Endothelial cell of umbilical vein (primary cell): ENCODE measurements around the gene PADI1. TPM values are rescaled to one million over a fixed set of nuclear protein-coding genes. Genes with fewer than 3 reads are reported as not detected.

Experiments
- BruUV-seq: library from RNA; stranded (reverse); fragments of 400-500 nt; replicated peaks from 2 replicates; lab custom pipeline; 2021; lab: Mats Ljungman, UMichigan
- CTCF ChIA-PET: fragments of 300-600, 350-600 bp; sonication (Branson Sonifier 250); formaldehyde crosslinking; loops from one replicate; lab custom pipeline; 2021; ENCODE audit warnings: antibody characterized with exemption, inconsistent platforms; lab: Charles Lee
- POLR2A ChIA-PET: fragments of 300-600, 350-600 bp; sonication (Branson Sonifier 250); formaldehyde crosslinking; loops from one replicate; lab custom pipeline; 2021; ENCODE audit warnings: antibody characterized with exemption, inconsistent platforms; lab: Charles Lee
- DNase-seq: peaks from one replicate; pipeline ENCODE4 v3.0.0-alpha.2; 2011; ENCODE audit warnings: low read depth, low spot score
- FAIRE-seq: peaks from 2 replicates; lab custom pipeline; 2011; peaks lifted over from hg19 to GRCh38; lab: Jason Lieb, UNC
- H2AFZ ChIP-seq: 2 replicates; pipeline ENCODE4 v1.6.0; 2012; ENCODE audit warnings: low read depth, low read length, control low read depth, inconsistent platforms
- H3K27ac ChIP-seq: 2 replicates; pipeline ENCODE4 v1.5.1; 2011; ENCODE audit warnings: low read depth, mild to moderate bottlenecking, control low read depth, low read length, moderate library complexity; ENCODE audit not compliant: insufficient read depth
- H3K27me3 ChIP-seq, 2 experiments: 2 replicates each; pipeline versions ENCODE4 v1.6.0 to v1.6.1; 2011; ENCODE audit warnings: low read length in 2 of 2, mixed read lengths in 1 of 2; ENCODE audit not compliant: control insufficient read depth in 2 of 2, insufficient read depth in 2 of 2
- H3K36me3 ChIP-seq, 2 experiments: 2 replicates in 1 of 2; 3 replicates in 1 of 2; pipeline ENCODE4 v1.5.1; 2011; ENCODE audit warnings: low read length in 2 of 2, mild to moderate bottlenecking in 1 of 2, moderate library complexity in 1 of 2; ENCODE audit not compliant: control insufficient read depth in 2 of 2, insufficient read depth in 2 of 2; ENCODE audit errors: extremely low read depth in 1 of 2
- H3K4me1 ChIP-seq: 3 replicates; pipeline ENCODE4 v1.5.1; 2011; ENCODE audit warnings: mild to moderate bottlenecking, low read length; ENCODE audit not compliant: control insufficient read depth, insufficient read depth; ENCODE audit errors: extremely low read depth
- H3K4me2 ChIP-seq: 2 replicates; pipeline ENCODE4 v1.6.1; 2011; ENCODE audit warnings: low read length, control low read depth, mixed read lengths; ENCODE audit not compliant: insufficient read depth
- H3K4me3 ChIP-seq, 3 experiments: fragments of 200-600 bp in 1 of 3; sonication (generic), shearing (Covaris generic) in 1 of 3; replicated peaks in 1 of 3; 2 replicates each; pipeline ENCODE4 v1.5.1; 2011 to 2016; ENCODE audit warnings: control low read depth in 3 of 3, low read length in 3 of 3, mild to moderate bottlenecking in 2 of 3, inconsistent platforms in 1 of 3, low read depth in 1 of 3, moderate library complexity in 1 of 3; ENCODE audit not compliant: insufficient read depth in 1 of 3
- H3K79me2 ChIP-seq: 2 replicates; pipeline ENCODE4 v1.6.0; 2012; ENCODE audit warnings: low read length, inconsistent platforms; ENCODE audit not compliant: control insufficient read depth, insufficient read depth
- H3K9ac ChIP-seq: replicated peaks from 2 replicates; pipeline ENCODE3; 2011; ENCODE audit warnings: low read length, control low read depth; ENCODE audit not compliant: insufficient read depth; ENCODE audit errors: extremely low read depth
- H3K9me1 ChIP-seq: replicated peaks from 3 replicates; pipeline ENCODE4 v1.6.0; 2011; ENCODE audit warnings: mild to moderate bottlenecking, low read length; ENCODE audit not compliant: control insufficient read depth, insufficient read depth; ENCODE audit errors: extremely low read depth
- H3K9me3 ChIP-seq: replicated peaks from 2 replicates; pipeline ENCODE4 v1.5.1; 2012; ENCODE audit warnings: low read length, inconsistent platforms; ENCODE audit not compliant: control insufficient read depth, insufficient read depth
- H4K20me1 ChIP-seq: replicated peaks from 2 replicates; pipeline ENCODE3; 2011; ENCODE audit warnings: mild to moderate bottlenecking, low read length; ENCODE audit not compliant: control insufficient read depth, insufficient read depth; ENCODE audit errors: extremely low read depth
- EZH2 ChIP-seq: IDR thresholded peaks from 2 replicates; pipeline ENCODE4 v1.6.1; 2012; ENCODE audit warnings: borderline replicate concordance, low read depth, mild to moderate bottlenecking, moderate library complexity, low read length, inconsistent platforms; ENCODE audit not compliant: severe bottlenecking
- FOS ChIP-seq: IDR thresholded peaks from 2 replicates; pipeline ENCODE4 v1.6.1; 2011; ENCODE audit warnings: mild to moderate bottlenecking, low read length, moderate library complexity, borderline replicate concordance; ENCODE audit not compliant: insufficient read depth
- GATA2 ChIP-seq: IDR thresholded peaks from 2 replicates; pipeline ENCODE4 v1.7.0; 2011; ENCODE audit warnings: low read depth, mild to moderate bottlenecking, moderate library complexity, mixed read lengths, low read length; ENCODE audit not compliant: insufficient read length, insufficient read depth
- JUN ChIP-seq: IDR thresholded peaks from 2 replicates; pipeline ENCODE4 v1.6.1; 2011; ENCODE audit warnings: borderline replicate concordance, low read depth; ENCODE audit not compliant: insufficient read length, insufficient read depth
- MYC ChIP-seq: IDR thresholded peaks from one replicate; pipeline ENCODE4 v1.6.1; 2011; ENCODE audit warnings: mild to moderate bottlenecking, low read depth, low read length
- POLR2A ChIP-seq: IDR thresholded peaks from 2 replicates; pipeline ENCODE4 v1.6.1; 2012; ENCODE audit warnings: low read depth, mild to moderate bottlenecking, control low read depth, low read length
- POLR2AphosphoS5 ChIP-seq: IDR thresholded peaks from 2 replicates; pipeline ENCODE4 v1.6.1; 2012; ENCODE audit warnings: low read depth, mild to moderate bottlenecking, control low read depth, low read length, moderate library complexity; ENCODE audit not compliant: insufficient read depth
- dilution Hi-C: fragments of 300-500 bp; cut with MboI; formaldehyde crosslinking; loops from one replicate; pipeline ENCODE4 v1.15.0; 2019; ENCODE audit warnings: low sequenced_read_pairs; ENCODE audit not compliant: extremely low pct_ligation_motif_present
- intact Hi-C: fragments of 100-400 bp; cut with micrococcal nuclease; formaldehyde crosslinking; loops from one replicate; pipeline ENCODE4 v1.10.0; 2022
- polyA plus RNA-seq, 4 experiments: library from polyadenylated mRNA; depleted of rRNA in 3 of 4; stranded (reverse) in 3 of 4; unstranded in 1 of 4; fragments of >200 nt; gene quantifications; 2 replicates each; pipeline versions ENCODE4 v1.2.1 to v1.2.3, GENCODE V29; 2011 to 2012; ENCODE audit warnings: missing spikeins in 1 of 4
- total RNA-seq: library from RNA; stranded (reverse); gene quantifications from 2 replicates; pipeline ENCODE4 v1.2.3, GENCODE V29; 2021
- TF ChIP-seq, protein P1 (sequence below), 2 donors: IDR thresholded peaks; 1 replicate in 1 of 2; 2 replicates in 1 of 2; pipeline ENCODE4 v1.5.1; 2011; ENCODE audit warnings: low read length in 2 of 2, mild to moderate bottlenecking in 2 of 2, moderate library complexity in 2 of 2, control low read depth in 1 of 2, inconsistent platforms in 1 of 2, low read depth in 1 of 2; ENCODE audit not compliant: insufficient read depth in 1 of 2; ENCODE audit errors: extremely low read depth in 1 of 2
- TF ChIP-seq, protein P2 (sequence below): IDR thresholded peaks from 2 replicates; pipeline ENCODE4 v1.6.1; 2011; ENCODE audit not compliant: insufficient read depth, insufficient read length

PADI1 gene
- total and polyA plus RNA-seq, 2 donors (not counting 3 experiments of a cell fraction or from before 2014, with no cell fraction given) = 0.01 TPM; not detected in 1

DNA sequence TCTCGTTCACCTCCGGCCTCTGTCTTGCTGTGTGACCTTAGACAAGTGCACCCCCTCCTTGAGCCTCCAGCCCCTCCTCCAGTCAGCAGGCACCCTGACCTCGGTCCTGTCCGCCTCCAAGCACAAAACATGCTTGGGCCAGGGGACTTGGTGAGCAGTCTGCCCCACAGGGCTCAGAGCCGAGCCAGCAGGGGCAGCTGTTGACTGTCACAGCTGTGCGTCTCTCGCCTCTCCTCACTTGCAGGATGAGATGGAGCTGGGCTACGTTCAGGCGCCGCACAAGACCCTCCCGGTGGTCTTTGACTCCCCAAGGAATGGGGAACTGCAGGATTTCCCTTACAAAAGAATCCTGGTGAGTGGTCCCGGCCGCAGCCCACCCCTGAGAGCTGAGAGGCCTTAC lies 68.2 kb downstream of the PADI1 start:
- no peaks in the 10 kb centered on the region for H3K79me2 ChIP-seq
- no peak overlapping the region for H3K9ac ChIP-seq
- no peaks in the 10 kb centered on the region for H3K9me3 ChIP-seq
- TF ChIP-seq, protein P1, sequence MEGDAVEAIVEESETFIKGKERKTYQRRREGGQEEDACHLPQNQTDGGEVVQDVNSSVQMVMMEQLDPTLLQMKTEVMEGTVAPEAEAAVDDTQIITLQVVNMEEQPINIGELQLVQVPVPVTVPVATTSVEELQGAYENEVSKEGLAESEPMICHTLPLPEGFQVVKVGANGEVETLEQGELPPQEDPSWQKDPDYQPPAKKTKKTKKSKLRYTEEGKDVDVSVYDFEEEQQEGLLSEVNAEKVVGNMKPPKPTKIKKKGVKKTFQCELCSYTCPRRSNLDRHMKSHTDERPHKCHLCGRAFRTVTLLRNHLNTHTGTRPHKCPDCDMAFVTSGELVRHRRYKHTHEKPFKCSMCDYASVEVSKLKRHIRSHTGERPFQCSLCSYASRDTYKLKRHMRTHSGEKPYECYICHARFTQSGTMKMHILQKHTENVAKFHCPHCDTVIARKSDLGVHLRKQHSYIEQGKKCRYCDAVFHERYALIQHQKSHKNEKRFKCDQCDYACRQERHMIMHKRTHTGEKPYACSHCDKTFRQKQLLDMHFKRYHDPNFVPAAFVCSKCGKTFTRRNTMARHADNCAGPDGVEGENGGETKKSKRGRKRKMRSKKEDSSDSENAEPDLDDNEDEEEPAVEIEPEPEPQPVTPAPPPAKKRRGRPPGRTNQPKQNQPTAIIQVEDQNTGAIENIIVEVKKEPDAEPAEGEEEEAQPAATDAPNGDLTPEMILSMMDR (IDR thresholded peaks at IDR 0.05; ENCODE audit: extremely low read depth in 1 of 2, insufficient read depth in 1 of 2, low read depth in 1 of 2, low read length in 2 of 2) = no peak
- no peak for TF ChIP-seq JUN
- no peak for TF ChIP-seq POLR2A
- no peak for TF ChIP-seq FOS
- TF ChIP-seq, protein P2, sequence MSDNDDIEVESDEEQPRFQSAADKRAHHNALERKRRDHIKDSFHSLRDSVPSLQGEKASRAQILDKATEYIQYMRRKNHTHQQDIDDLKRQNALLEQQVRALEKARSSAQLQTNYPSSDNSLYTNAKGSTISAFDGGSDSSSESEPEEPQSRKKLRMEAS = no peak
- no peak for TF ChIP-seq GATA2
- no peak for TF ChIP-seq EZH2
- TF ChIP-seq POLR2AphosphoS5 = no peak
- no peak for TF ChIP-seq MYC
- DNase-seq (no peak), FAIRE-seq (no peak)
- H3K36me3 ChIP-seq = no peaks in the 10 kb centered on the region
- H4K20me1 ChIP-seq = no peaks in the 10 kb centered on the region
- H3K27ac ChIP-seq = no peak overlapping the region
- ChIA-PET POLR2A (no interaction called here), CTCF (interaction anchor here (0.7 to 4.8 kb wide), 16 partner anchors 10 to 215 kb away, joined by 3 to 31 read pairs (median 5); partner anchors contain the start of gene PADI2)
- no peaks in the 10 kb centered on the region for H3K9me1 ChIP-seq
- H3K4me3 ChIP-seq = no peak overlapping the region
- no TSS peak for BruUV-seq
- no peaks in the 10 kb centered on the region for H3K27me3 ChIP-seq
- no peak overlapping the region for H3K4me2 ChIP-seq
- no peak overlapping the region for H2AFZ ChIP-seq
- intact Hi-C loops (no loop called here), dilution Hi-C loops (no loop called here)
- H3K4me1 ChIP-seq = no peaks in the 10 kb centered on the region
